Neuron (in vitro differentiated cells): ENCODE measurements around the gene TTI1.

Source experiments
- H2AFZ ChIP-seq: one replicate; pipeline ENCODE4 v1.6.1; 2013; ENCODE audit warnings: low read depth, mild to moderate bottlenecking, inconsistent platforms, low read length, moderate library complexity
- H3K27me3 ChIP-seq: one replicate; pipeline ENCODE4 v1.6.1; 2013; ENCODE audit warnings: low read length; ENCODE audit not compliant: insufficient read depth
- H3K36me3 ChIP-seq: one replicate; pipeline ENCODE4 v1.6.1; 2013; ENCODE audit warnings: low read length; ENCODE audit not compliant: insufficient read depth
- H3K4me1 ChIP-seq: one replicate; pipeline ENCODE4 v1.6.1; 2013; ENCODE audit warnings: low read length; ENCODE audit not compliant: insufficient read depth
- H3K4me3 ChIP-seq: 2 replicates; pipeline ENCODE4 v1.5.1; 2013; ENCODE audit warnings: mild to moderate bottlenecking, low read length, moderate library complexity
- H3K9me3 ChIP-seq: one replicate; pipeline ENCODE4 v1.6.1; 2013; ENCODE audit warnings: low read length

The TTI1 gene

GRCh38 chr20:37938181-37938750 lies 95.0 kb downstream of the TTI1 start:
- H2AFZ ChIP-seq, result no peak overlapping the region
- H3K27me3 ChIP-seq, result no peaks in the 10 kb centered on the region
- H3K36me3 ChIP-seq, result no peaks in the 10 kb centered on the region
- H3K4me1 ChIP-seq, result no peaks in the 10 kb centered on the region
- no peak overlapping the region for H3K4me3 ChIP-seq
- H3K9me3 ChIP-seq, result no peaks in the 10 kb centered on the region

DNA sequence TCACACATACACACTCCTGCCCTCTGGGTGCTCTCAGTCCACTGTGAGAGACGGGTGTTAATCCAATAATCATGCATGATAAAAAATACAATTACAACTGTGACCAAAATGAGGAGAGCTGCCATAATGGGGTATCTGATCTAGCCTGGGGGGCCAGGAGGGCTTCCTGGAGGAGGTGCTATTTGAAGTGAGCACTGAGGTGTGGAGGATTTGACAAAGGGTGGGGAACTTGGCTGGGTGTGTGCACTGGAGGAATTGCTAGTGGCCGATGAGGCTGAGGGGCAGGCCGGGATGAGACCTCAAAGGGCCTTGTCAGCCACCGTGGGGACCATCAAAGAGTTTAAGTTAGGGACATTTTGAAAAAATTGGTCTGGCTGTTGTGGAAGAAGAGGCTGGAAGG lies 95.6 kb downstream of the TTI1 start:
- H3K27me3 ChIP-seq, result no peaks in the 10 kb centered on the region
- no peaks in the 10 kb centered on the region for H3K36me3 ChIP-seq
- no peak overlapping the region for H2AFZ ChIP-seq

DNA sequence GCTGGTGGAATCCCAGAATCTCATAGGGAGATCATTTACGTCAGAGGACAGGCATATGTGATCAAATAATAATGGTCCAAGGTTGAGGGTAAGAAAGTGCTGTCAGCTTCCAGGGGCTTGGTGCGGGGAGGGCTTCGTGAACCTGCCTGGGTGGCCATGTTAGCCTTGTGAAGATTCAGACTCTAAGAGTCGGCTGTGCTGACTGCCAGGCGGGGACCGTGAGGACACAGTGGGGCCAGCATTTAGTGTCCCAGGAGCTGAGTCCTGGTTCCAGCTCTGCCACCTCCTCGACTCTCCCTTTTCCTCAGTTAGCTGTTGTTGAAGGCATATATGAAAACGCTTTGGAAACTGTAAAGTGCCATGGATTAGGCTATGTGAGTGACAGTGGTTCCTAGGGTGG lies 96.8 kb downstream of the TTI1 start:
- H3K4me1 ChIP-seq, result no peaks in the 10 kb centered on the region
- H3K4me3 ChIP-seq, result no peak overlapping the region
- H2AFZ ChIP-seq, result no peak overlapping the region
- H3K9me3 ChIP-seq, result no peaks in the 10 kb centered on the region
- no peaks in the 10 kb centered on the region for H3K27me3 ChIP-seq
- no peaks in the 10 kb centered on the region for H3K36me3 ChIP-seq

More for the DNA sequence above, 95.6 kb downstream of the TTI1 start:
- Histone ChIP-seq H3K4me1 (no peaks in the 10 kb centered on the region), H3K9me3 (no peaks in the 10 kb centered on the region), H3K4me3 (no peak overlapping the region)

DNA sequence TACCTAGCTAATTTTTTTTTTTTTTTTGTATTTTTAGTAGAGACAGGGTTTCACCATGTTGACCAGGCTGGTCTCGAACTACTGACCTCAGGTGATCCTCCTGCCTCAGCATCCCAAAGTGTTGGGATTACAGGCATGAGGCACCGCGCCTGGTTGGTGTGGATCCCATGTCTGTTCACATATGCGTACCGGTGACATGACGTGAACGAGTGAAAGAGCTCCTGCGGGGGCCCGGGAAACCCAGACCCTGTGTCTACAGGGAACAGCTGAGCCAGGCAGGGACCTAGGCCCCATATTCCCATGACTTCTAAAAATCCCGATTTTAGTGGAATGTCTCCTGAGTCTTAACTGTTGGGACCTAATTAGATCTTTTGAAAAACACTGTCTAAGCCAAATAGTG lies 97.2 kb downstream of the TTI1 start:
- Histone ChIP-seq H3K4me1 (no peaks in the 10 kb centered on the region), H2AFZ (no peak overlapping the region), H3K9me3 (no peaks in the 10 kb centered on the region), H3K27me3 (no peaks in the 10 kb centered on the region), H3K36me3 (no peaks in the 10 kb centered on the region), H3K4me3 (no peak overlapping the region)

- H2AFZ ChIP-seq, result no peak overlapping the region
- no peaks in the 10 kb centered on the region for H3K9me3 ChIP-seq
- no peaks in the 10 kb centered on the region for H3K36me3 ChIP-seq
- H3K27me3 ChIP-seq, result no peaks in the 10 kb centered on the region
- no peak overlapping the region for H3K4me3 ChIP-seq
- H3K4me1 ChIP-seq, result no peaks in the 10 kb centered on the region
Observed at GRCh38 chr20:37935435-37935834, 97.8 kb downstream of the TTI1 start.

GRCh38 chr20:37934634-37935375 lies 98.5 kb downstream of the TTI1 start:
- no peak overlapping the region for H2AFZ ChIP-seq

GRCh38 chr20:37933786-37934633 lies 99.2 kb downstream of the TTI1 start:
- no peak overlapping the region for H2AFZ ChIP-seq
- H3K4me1 ChIP-seq, result no peaks in the 10 kb centered on the region
- no peaks in the 10 kb centered on the region for H3K9me3 ChIP-seq
- H3K27me3 ChIP-seq, result no peaks in the 10 kb centered on the region
- no peaks in the 10 kb centered on the region for H3K36me3 ChIP-seq
- no peak overlapping the region for H3K4me3 ChIP-seq

More at GRCh38 chr20:37934634-37935375, 98.5 kb downstream of the TTI1 start:
- Histone ChIP-seq H3K36me3 (no peaks in the 10 kb centered on the region), H3K27me3 (no peaks in the 10 kb centered on the region), H3K4me1 (no peaks in the 10 kb centered on the region), H3K4me3 (no peak overlapping the region), H3K9me3 (no peaks in the 10 kb centered on the region)
